ENCODE data around the gene GDPD5. TPM values are rescaled to one million over a fixed set of nuclear protein-coding genes. Genes with fewer than 3 reads are reported as not detected.
A peak's percentile ranks its signal among the peaks of the same experiment; 100 is the strongest.

GDPD5 gene
- polyA plus RNA-seq, 3 donors: 4.9 to 39.0 (median 7.6) TPM

GRCh38 chr11:75537740-75538139, 12.0 kb upstream of the GDPD5 start:
- Histone ChIP-seq H3K79me2 (ENCODE audit: insufficient read depth, low read length) (no peaks in the 10 kb centered on the region), H4K20me1 (ENCODE audit: insufficient read depth, low read length) (no peaks in the 10 kb centered on the region), H3K4me2 (replicated peaks; ENCODE audit: extremely low read depth, low read length, poor library complexity, severe bottlenecking) (peak overlapping the region; percentile 47), H3K36me3 (replicated peaks in 1 of 2; ENCODE audit: control insufficient read depth in 1 of 2, insufficient read depth in 2 of 2, low read length in 2 of 2) (no peaks in the 10 kb centered on the region), H3K4me3 (replicated peaks in 1 of 3; ENCODE audit: low read depth in 2 of 3, low read length in 3 of 3) (peak overlapping the region in 1 of 3 experiments; percentile 27), H3K9me3 (replicated peaks in 1 of 2; ENCODE audit: control insufficient read depth in 1 of 2, insufficient read depth in 1 of 2, low read length in 2 of 2) (no peaks in the 10 kb centered on the region), H3K27me3 (ENCODE audit: control insufficient read depth in 2 of 2, insufficient read depth in 2 of 2, low read length in 2 of 2) (no peaks in the 10 kb centered on the region), H3K9ac (ENCODE audit: insufficient read depth, low read length, poor library complexity, severe bottlenecking) (no peak overlapping the region), H3K4me1 (ENCODE audit: control insufficient read depth in 1 of 2, insufficient read depth in 2 of 2, low read length in 2 of 2) (peaks cover 18 to 20% of the 10 kb centered on the region in 2 donors), H3K27ac (ENCODE audit: low read depth in 1 of 2, low read length in 2 of 2) (peak overlapping the region in 1 of 2 donors; percentile 67), H2AFZ (ENCODE audit: insufficient read depth, low read depth, low read length, poor library complexity, severe bottlenecking) (no peak overlapping the region)
- peak overlapping the region in 6 of 7 donors; percentile 33 to 90 (median 76) for H3K27ac Mint-ChIP-seq
- TF ChIP-seq, protein P1, sequence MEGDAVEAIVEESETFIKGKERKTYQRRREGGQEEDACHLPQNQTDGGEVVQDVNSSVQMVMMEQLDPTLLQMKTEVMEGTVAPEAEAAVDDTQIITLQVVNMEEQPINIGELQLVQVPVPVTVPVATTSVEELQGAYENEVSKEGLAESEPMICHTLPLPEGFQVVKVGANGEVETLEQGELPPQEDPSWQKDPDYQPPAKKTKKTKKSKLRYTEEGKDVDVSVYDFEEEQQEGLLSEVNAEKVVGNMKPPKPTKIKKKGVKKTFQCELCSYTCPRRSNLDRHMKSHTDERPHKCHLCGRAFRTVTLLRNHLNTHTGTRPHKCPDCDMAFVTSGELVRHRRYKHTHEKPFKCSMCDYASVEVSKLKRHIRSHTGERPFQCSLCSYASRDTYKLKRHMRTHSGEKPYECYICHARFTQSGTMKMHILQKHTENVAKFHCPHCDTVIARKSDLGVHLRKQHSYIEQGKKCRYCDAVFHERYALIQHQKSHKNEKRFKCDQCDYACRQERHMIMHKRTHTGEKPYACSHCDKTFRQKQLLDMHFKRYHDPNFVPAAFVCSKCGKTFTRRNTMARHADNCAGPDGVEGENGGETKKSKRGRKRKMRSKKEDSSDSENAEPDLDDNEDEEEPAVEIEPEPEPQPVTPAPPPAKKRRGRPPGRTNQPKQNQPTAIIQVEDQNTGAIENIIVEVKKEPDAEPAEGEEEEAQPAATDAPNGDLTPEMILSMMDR (IDR thresholded peaks at IDR 0.05): no peak
- 82% methylated on average over 5 of the region's 5 CpGs for WGBS (ENCODE audit: insufficient coverage)
- intact Hi-C loops (cut with micrococcal nuclease): no loop called here
- H3K4me3 Mint-ChIP-seq: peak overlapping the region in 1 of 2 donors; percentile 35
- H3K27me3 Mint-ChIP-seq (ENCODE audit: low read depth in 3 of 3): peaks cover 2 to 4% (median 2%) of the 10 kb centered on the region in 3 donors
- no peaks in the 10 kb centered on the region for H3K9me3 Mint-ChIP-seq
- no peak for DNase-seq
- peaks cover 33% of the 10 kb centered on the region for H3K4me1 Mint-ChIP-seq
- peaks cover 0 to 2% of the 10 kb centered on the region in 2 donors for H3K36me3 Mint-ChIP-seq

DNA sequence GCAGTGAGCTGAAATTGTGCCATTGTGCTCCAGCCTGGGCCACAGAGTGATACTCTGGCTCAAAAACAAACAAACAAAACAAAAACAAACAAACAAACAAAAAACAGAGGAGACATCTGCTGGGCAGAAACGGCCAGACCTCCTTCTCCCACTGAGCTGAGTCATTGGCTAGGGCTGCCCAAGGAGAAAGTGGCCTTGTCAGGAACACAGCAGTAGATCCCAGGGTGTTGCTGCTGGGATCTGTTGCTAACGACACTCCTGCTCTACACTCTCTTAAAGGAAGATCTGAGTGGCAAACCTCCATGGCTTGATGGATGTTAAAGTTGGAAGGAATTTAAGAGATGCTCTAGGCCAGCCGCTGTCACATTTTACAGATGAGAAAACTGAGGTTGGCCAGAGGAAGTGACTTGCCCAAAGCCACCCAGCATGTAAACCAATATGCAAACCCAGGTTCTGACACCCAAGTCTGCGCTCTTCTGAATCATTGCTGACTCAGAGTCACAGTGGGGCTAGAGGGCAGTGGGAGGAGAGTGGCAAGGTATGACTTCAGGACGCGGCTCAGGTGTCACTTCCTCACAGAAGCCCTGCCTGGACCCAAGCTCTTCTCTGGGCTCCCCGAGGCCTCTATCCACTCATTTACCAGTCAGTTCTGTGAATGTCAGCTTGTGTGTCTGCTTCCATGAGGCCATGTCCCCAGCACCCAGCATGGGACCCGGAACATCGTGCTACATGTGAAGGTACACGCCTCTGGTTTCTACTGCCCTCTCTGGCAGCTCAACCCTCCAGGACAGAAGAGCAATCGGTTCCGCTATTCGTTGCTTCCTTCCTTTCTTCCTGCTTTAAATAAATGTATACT, 11.3 kb upstream of the GDPD5 start:
- no peaks in the 10 kb centered on the region for H3K79me2 ChIP-seq (ENCODE audit: insufficient read depth, low read length)
- H3K4me2 ChIP-seq (replicated peaks; ENCODE audit: extremely low read depth, low read length, poor library complexity, severe bottlenecking): peak overlapping the region; percentile 47
- no peaks in the 10 kb centered on the region for H3K9me3 ChIP-seq (replicated peaks in 1 of 2; ENCODE audit: control insufficient read depth in 1 of 2, insufficient read depth in 1 of 2, low read length in 2 of 2)
- Mint-ChIP-seq H3K36me3 (peaks cover 0 to 2% of the 10 kb centered on the region in 2 donors), H3K27me3 (ENCODE audit: low read depth in 3 of 3) (peaks cover 2 to 4% (median 4%) of the 10 kb centered on the region in 3 donors), H3K27ac (peak overlapping the region; percentile 70 to 90 (median 86)), H3K4me1 (peaks cover 37% of the 10 kb centered on the region), H3K4me3 (peak overlapping the region; percentile 13 to 35), H3K9me3 (no peaks in the 10 kb centered on the region)
- TF ChIP-seq, protein P1 (IDR thresholded peaks at IDR 0.05): no peak
- peak overlapping the region in 1 of 3 experiments; percentile 27 for H3K4me3 ChIP-seq (replicated peaks in 1 of 3; ENCODE audit: low read depth in 2 of 3, low read length in 3 of 3)
- DNase-seq: peak; percentile 74 to 85 (median 80)
- H3K4me1 ChIP-seq (ENCODE audit: control insufficient read depth in 1 of 2, insufficient read depth in 2 of 2, low read length in 2 of 2): peaks cover 21 to 24% of the 10 kb centered on the region in 2 donors
- intact Hi-C loops (cut with micrococcal nuclease): no loop called here
- 27% methylated on average over 4 of the region's 13 CpGs for WGBS (ENCODE audit: insufficient coverage)
- H4K20me1 ChIP-seq (ENCODE audit: insufficient read depth, low read length): no peaks in the 10 kb centered on the region
- H2AFZ ChIP-seq (ENCODE audit: insufficient read depth, low read depth, low read length, poor library complexity, severe bottlenecking): peak overlapping the region; percentile 43
- H3K9ac ChIP-seq (ENCODE audit: insufficient read depth, low read length, poor library complexity, severe bottlenecking): no peak overlapping the region
- no peaks in the 10 kb centered on the region for H3K36me3 ChIP-seq (replicated peaks in 1 of 2; ENCODE audit: control insufficient read depth in 1 of 2, insufficient read depth in 2 of 2, low read length in 2 of 2)
- peak overlapping the region; percentile 8 to 67 for H3K27ac ChIP-seq (ENCODE audit: low read depth in 1 of 2, low read length in 2 of 2)
- no peaks in the 10 kb centered on the region for H3K27me3 ChIP-seq (ENCODE audit: control insufficient read depth in 2 of 2, insufficient read depth in 2 of 2, low read length in 2 of 2)
